AG09319 (cell line): ENCODE data around the gene LAIR2.
"Not testable (repeated sequence)": the region's sequence is repeated elsewhere in the genome, so short reads cannot be mapped to it uniquely, and the experiment has no call there.

Source experiments
- DNase-seq: peaks from one replicate; pipeline ENCODE4 v3.0.0-alpha.2; 2010; ENCODE audit warnings: low read depth; ENCODE audit errors: extremely low read depth
- TF ChIP-seq, protein P1 (sequence below): IDR thresholded peaks from 2 replicates; pipeline ENCODE4 v1.5.1; 2011; ENCODE audit warnings: low read depth, mild to moderate bottlenecking, inconsistent platforms, low read length, moderate library complexity

The LAIR2 gene

DNA sequence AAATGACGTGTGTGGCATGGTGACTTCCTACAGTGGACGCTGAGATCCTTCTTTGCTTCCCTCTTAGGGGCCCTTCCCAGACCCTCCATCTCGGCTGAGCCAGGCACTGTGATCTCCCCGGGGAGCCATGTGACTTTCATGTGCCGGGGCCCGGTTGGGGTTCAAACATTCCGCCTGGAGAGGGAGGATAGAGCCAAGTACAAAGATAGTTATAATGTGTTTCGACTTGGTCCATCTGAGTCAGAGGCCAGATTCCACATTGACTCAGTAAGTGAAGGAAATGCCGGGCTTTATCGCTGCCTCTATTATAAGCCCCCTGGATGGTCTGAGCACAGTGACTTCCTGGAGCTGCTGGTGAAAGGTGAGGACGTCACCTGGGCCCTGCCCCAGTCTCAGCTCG is 5.2 kb downstream of the LAIR2 start:
- TF ChIP-seq, protein P1, sequence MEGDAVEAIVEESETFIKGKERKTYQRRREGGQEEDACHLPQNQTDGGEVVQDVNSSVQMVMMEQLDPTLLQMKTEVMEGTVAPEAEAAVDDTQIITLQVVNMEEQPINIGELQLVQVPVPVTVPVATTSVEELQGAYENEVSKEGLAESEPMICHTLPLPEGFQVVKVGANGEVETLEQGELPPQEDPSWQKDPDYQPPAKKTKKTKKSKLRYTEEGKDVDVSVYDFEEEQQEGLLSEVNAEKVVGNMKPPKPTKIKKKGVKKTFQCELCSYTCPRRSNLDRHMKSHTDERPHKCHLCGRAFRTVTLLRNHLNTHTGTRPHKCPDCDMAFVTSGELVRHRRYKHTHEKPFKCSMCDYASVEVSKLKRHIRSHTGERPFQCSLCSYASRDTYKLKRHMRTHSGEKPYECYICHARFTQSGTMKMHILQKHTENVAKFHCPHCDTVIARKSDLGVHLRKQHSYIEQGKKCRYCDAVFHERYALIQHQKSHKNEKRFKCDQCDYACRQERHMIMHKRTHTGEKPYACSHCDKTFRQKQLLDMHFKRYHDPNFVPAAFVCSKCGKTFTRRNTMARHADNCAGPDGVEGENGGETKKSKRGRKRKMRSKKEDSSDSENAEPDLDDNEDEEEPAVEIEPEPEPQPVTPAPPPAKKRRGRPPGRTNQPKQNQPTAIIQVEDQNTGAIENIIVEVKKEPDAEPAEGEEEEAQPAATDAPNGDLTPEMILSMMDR = no peak
- DNase-seq = no peak

DNA sequence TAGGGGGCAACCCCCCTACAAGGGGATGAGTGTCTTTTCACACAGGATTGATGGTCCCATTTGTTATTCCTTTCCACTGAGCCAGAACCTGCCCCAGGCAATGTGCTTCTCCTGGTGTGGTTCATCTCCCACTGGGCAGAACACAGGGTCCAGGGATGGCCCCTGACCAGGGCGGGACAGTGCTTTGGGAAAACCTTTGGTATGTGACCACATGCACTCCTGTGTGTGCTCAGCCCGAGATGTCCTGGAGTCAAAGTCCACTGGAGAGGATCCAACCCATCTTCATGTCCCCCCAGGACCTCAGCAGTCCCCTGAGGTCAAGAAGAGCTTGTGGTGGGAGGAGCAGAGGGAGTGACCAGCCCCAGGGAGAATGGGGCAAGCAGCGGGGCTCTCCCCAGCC is 5.9 kb downstream of the LAIR2 start:
- DNase-seq = not testable (repeated sequence)

DNA sequence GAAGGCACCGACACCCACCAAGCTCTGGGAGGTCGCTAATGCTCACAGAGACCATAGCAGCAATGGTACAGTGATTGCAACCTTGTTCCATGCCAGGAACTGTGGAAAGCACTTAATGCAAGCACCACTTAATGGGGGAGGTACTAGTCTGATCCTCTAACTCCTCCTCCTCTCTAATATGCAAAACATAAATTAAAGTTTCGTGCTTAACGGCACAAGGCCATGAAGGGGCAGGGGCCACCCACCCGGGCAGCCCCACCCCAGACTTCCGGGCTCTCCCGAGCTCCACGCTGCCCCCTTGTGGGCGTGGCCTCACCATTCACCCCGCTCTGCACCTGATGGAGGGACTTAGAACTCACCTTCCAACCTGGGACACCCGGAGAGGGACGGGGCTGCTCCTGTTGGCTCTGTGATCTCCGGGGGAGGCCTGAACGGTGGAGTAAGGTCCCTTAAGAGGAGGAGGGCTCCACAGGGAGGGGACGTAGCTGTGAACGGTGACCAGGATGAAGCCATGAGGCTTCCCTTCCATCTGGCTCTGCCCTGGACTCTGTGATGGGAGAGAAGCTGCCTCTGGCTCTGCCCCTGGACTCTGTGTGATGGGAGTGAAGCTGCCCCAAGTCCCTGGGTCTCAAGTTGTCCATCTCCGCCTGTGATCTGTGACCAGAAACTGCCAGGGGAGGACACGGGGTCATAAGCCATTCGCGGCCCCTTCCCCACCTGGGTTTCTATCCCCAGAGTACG is 6.7 kb downstream of the LAIR2 start:
- DNase-seq = not testable (repeated sequence)

DNA sequence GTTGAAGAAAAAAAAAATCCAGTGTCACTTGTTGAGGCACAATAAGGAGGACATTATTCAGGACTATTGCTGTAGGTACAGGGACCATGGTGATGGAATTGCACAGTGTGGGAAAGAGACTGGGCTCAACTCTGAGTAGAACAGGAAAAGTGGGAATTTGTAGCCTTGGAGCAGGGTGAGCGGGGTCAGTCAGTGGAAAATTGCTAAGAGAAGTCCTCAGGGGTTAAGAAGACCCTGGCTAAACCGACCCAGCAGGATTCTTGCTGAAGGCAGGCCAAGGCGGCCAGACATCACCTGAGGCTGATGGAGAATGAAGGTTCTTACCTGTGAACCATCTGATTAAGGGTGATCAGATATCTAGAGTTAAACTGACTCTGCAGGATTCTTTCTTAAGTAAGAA is 12.5 kb downstream of the LAIR2 start:
- TF ChIP-seq, protein P1 = no peak
- DNase-seq = no peak

DNA sequence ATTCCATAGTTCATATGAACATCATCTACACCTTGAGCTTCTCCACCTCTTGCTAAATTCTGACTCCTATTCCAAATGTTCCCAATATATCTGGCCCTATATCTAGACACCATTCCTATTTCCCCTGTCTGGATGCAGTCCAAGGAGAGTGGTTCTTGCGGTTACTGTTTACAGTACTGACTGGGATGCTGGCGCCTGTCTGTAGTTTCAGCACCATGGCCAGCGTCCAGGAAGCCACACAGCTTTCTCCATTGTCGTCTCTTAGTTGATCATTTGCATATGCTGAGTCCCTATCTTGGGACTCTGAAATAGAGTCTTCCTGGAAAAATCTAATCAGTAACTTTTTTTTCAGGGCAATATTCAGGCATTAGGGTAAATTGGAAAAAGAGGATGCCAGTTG is 14.9 kb downstream of the LAIR2 start:
- DNase-seq = no peak
- TF ChIP-seq, protein P1 = no peak

DNA sequence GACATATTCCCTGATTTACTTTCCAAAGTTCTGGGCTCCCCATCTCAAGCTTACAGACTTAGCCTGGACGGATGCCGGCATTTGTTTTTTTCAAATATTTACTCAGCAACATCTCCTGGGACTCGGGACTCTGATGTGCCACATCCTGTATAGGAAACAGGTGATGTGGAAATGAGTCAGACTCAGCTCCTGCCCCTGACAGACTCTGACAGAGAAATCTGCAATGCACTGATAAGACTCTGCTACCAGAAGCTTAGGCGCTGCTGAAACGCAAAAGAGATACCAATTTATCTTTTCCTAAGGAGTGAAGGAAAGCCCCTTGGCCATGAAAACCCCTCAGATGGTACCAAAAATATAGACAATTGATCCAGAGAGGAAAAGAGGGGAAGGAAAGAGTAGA is 16.2 kb downstream of the LAIR2 start:
- TF ChIP-seq, protein P1 = no peak
- DNase-seq = no peak

DNA sequence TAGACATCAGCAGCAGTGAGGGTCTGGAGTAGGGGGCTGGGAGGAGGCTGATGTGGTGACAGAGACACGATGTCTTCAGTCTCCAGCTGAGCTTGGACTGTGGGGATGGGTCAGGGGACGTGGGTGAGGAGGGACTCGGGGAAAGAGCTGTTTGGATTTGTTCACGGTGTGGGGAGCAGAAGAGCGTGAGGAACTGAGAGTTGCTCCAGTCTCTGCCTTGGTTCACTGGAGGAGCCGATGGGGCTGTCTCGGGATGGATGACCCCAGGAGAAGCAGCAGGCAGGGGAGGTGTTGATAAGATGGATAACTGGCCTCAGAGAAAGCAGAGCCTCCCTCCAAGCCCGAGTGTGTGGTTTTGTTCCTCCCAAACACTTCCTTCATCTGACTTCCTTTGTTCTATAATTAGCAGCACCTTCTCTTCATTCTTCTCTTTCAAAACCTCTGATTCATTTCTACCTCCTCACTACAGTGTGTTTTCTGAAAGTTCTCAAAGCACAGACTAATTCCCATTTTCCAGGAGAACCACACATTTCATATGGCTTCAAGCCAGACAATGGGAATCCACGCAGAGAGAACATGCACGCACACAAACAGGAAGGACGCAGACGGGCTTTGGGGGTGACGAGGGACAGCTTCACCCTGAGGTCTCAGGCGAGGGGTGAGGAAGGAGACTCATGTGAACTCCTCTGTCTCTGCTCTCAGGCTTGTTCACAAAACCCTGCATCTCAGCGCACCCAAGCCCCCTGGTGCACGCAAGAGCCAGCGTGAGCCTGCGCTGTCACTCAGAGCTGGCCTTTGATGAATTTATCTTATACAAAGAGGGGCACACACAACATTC is 18.6 kb downstream of the LAIR2 start:
- no peak for DNase-seq
- TF ChIP-seq, protein P1 = no peak

DNA sequence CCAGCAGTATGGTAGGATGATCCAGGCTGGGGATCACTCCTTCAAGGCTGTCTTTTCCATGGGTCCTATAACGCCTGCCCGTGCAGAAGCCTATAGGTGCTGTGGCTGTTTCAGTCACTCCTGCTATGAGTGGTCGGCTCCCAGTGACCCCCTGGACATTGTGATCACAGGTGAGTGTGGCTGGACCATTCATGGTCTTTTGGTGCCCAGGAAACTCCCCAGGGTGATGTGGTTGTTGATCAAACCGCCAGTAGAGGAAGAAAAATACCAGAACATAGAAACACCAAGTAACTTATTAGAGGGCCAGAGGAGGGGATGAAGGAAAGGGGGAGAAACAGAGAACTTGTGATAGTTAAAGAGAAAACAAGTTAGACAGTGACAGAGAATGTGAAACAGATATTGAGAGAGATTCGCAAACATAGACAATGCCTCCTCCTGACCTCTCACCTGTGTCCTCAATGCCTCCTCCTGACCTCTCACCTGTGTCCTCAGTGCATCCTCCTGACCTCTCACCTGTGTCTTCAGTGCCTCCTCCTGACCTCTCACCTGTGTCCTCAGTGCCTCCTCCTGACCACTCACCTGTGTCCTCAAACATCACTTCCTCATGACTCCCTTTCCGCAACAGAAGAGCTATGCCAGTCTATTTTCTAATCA is 19.4 kb downstream of the LAIR2 start:
- TF ChIP-seq, protein P1 = no peak

More for the DNA sequence above, 19.4 kb downstream of the LAIR2 start:
- no peak for DNase-seq
